ENCODE results near the gene RGS3. TPM values are rescaled to one million over a fixed set of nuclear protein-coding genes. Genes with fewer than 3 reads are reported as not detected.

Gene RGS3
- polyA plus RNA-seq, 3 donors: 41.4 to 49.8 (median 45.1) TPM

DNA sequence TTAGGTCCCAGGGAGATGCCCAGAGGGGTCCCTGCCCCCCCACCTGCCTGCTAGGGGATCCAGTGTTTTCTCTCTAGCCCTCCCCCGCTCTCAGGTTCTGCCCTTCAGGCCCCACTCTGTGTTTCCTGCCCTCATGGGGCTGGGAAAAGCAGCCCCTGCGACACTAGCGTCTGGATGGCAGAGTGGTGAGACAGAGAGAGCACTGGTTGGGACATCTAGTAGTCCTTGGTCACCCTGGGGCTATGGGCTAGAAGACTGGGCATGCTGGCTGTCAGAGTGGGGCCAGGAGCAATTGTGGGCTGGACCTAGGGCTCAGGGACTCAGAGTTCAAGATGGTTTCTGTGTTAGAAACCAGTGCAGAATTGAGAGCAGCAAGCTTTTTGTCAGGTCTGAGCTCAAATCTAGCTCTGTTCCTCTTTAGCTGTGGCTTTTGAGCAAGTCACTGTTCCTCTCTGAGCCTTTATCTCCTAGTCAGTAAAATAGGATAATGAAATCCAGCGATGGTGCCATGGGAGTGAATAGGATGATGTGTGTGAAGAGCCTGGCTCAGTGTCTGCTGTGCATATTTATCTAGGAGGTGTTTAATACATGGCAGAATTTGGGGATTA lies 39.0 kb downstream of the RGS3 start:
- no peak for DNase-seq (ENCODE audit: extremely low read depth in 1 of 11, low read depth in 9 of 11, low spot score in 4 of 11)

- no peak for DNase-seq (ENCODE audit: extremely low read depth in 1 of 11, low read depth in 9 of 11, low spot score in 4 of 11)
These were observed 39.6 kb downstream of the RGS3 start for GRCh38 chr9:113503131-113503541.

DNA sequence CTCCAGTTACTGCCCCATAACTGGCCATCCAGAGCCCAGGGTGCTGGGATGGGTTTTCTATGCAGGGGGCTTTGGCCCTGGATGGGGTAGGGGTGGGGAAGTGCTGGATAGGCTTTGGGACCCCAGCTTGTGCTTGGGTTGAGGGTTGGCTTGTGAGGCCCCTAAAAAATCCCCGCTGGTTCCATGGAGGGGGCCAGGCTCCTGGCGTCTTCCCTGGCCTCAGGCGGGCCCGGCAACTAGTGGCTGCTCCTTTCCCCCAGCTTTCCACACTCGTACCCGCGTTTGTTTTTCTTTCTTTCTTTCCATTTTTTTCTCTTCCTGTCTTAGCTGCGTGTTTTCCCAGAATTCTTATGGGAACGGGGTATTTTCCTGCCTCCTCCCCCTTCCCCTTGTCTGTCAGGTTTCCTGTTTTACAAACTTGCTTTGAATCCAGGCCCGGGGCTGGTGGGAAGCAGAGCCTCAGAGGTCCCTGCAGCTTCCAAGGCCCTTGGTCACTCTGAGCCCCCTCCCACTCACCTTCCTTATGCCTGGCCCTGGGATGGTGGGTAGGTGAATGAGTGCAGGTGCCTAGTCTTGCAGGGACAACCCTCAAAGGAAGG lies 40.2 kb downstream of the RGS3 start:
- DNase-seq (ENCODE audit: extremely low read depth in 1 of 11, low read depth in 9 of 11, low spot score in 4 of 11): no peak

DNA sequence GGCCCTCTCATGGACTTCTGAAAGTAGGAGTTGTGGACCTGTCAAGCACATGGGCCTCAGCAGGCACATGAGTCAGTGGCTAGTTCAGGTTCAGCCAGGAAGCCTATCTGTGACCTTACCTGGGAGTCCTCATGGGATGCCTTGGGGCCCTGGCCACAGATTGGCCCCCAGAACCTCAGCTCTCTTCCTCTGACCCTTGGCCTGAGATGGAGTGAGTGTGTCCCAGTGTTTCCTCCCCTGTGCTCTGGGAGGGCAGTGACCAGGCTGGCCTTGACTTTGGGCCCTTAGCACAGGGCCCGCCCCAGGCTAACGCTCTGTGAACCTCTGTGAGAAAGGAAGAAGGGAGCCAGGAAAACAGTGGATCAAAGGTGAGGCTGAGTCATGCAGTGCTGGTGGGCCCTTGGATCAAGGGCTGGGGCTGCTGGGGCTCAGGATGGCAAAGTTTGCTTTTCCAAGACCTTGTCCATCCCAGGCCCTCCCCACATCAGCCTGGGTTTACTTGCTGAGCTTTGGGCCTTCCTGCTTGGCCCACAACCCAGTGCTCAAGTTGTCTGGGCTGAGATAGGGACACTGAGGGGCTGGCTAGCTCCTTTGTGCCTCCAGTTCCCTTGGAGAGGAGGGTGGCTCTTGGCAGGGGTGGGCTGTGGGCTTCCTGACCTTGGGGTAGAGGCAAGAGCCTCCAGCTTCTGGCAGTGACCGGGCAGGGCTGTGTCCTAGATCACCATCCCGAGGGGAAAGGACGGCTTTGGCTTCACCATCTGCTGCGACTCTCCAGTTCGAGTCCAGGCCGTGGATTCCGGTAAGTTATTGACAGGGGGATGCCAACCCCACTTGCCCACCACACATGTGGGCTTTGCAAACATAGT lies 41.4 kb downstream of the RGS3 start:
- DNase-seq (ENCODE audit: extremely low read depth in 1 of 11, low read depth in 9 of 11, low spot score in 4 of 11): no peak

- DNase-seq (ENCODE audit: extremely low read depth in 1 of 11, low read depth in 9 of 11, low spot score in 4 of 11): no peak
These were observed 42.6 kb downstream of the RGS3 start for GRCh38 chr9:113506090-113506589.

GRCh38 chr9:113507256-113507655 lies 43.7 kb downstream of the RGS3 start:
- DNase-seq (ENCODE audit: extremely low read depth in 1 of 11, low read depth in 9 of 11, low spot score in 4 of 11): no peak

DNA sequence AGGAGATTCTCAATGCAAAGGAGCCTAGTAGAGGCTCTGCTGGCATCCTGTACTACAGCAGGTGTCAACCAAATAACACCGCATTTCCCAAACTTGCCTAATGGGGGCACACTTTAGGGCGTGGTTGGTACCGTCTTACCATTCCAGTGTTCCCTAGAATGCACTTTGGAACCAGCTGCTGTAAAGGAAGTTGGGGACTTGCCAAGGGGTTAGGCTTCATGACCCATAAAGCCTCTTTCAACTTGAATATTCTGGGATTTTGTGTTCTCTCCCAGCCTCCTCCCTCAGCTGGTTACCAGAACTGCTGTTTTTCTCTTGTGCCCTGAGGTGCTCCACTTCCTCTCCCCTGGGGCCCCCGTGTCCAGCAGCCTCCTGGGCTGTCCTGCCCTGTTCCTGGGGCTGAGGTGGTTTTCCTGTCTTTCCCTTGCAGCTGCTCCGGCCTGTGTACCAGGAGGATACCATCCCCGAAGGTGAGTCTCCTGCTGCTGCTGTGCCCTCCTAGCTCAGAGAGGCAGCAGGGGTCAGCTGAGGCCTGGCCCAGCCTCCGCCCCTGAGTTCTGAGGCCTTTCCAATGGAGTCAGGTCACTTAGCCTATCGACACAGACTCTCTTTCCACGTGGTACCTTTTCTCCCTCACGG lies 44.7 kb downstream of the RGS3 start:
- DNase-seq (ENCODE audit: extremely low read depth in 1 of 11, low read depth in 9 of 11, low spot score in 4 of 11): no peak

DNA sequence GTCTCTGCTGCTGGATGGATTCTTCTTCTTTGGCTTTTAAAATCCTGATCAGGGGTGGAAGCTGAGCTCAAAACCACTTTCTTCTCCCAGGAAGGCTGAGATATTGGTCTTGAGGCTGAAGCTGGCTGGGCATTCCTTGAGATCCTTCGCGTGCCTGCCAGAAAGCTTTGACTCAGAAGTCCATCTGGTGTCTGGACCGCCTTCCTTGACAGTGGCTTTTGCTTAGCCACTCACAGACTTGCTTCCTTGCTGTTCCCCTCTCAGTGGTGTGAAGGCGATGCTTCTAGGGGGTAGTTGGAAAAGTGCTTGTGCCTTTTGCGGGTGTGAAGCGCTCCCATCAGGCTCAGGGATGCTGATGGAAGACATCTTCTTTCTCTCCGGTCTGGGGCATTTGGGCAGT lies 45.9 kb downstream of the RGS3 start:
- no peak for DNase-seq (ENCODE audit: extremely low read depth in 1 of 11, low read depth in 9 of 11, low spot score in 4 of 11)

DNA sequence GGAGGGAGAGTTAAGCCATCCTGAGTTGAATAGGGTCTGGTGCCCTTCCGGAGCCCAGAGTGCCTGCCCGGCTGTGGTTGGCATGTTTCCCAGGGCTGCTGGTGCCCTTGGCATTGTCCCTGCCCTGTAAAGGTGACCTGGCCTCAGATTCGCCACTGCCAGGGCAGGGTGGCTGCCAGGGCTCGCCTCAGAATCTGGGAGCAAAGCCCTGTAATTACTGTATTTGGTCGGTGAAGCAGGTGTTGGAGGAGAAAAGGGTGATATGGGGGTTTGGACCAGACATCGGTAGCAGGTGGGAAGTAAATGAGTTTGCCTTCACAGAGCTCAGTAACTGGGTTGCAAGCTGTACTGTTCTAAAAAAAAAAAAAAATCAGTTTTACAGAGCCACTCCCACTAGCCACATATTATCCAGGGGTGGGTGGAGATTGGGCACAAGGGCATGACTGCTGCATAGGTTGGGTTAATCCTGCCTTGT lies 47.6 kb downstream of the RGS3 start:
- DNase-seq (ENCODE audit: extremely low read depth in 1 of 11, low read depth in 9 of 11, low spot score in 4 of 11): no peak

DNA sequence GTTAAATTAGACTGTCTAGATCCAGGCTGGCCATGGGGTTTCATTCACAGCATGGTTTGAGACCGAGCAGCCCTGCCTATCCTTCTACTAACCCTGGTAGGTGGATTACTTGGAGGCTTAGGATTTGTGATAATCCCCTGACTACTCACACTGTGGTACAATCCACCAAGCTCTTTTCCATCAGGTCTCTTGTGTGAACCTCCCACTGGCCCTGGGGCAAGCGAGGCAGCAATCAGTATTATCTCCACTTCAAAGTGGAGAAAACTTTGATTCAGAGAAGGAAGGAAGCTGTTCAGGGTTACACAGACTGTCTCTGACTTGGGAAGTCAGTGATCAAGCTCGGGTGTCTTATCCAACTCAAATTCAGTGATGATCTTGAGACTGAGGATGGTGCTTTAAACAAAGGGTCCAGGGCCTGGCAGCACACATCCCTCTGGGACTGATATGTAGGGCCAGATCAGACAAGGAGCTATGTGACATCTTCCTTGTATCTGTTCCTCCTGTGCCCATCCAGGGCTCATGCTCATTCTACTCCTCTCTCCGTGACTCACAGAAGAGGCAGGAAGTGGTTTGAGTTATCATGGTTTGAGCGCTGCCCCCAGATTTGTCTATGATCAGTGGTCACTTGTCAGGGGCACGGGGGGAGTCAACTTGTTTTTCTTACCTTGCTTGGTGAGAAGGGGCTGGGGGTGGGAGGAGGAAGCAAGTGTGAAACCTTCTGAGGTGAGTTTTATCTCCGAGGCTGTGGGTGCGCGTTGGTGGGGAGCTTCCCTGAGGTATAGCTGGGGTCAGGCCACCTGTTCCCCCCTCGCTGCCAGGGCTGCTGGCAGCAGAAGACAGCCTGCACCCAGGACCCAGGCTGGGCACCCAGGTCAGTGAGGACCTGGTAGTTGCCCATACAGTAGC lies 48.6 kb downstream of the RGS3 start:
- DNase-seq (ENCODE audit: extremely low read depth in 1 of 11, low read depth in 9 of 11, low spot score in 4 of 11): no peak

DNA sequence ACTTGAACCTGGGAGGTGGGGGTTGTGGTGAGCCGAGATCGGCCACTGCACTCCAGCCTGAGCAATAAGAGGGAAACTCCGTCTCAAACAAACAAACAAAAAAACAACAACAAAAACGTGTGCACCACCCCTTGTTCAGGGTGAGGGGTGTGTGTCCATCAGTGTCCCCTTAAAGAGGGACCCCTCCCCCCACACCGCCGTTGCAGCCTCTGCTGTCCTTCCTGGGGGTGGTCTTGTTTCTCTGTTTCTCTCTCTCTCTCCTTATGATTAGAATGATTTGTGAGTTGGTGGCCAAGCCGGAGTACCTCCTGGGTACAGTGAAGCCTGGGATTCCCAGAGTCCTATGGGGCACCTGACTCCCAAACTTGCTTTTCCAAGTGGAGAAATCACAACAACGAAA lies 49.6 kb downstream of the RGS3 start:
- no peak for DNase-seq (ENCODE audit: extremely low read depth in 1 of 11, low read depth in 9 of 11, low spot score in 4 of 11)

- no peak for DNase-seq (ENCODE audit: extremely low read depth in 1 of 11, low read depth in 9 of 11, low spot score in 4 of 11)
These were observed 50.0 kb downstream of the RGS3 start for GRCh38 chr9:113513536-113513935.

DNA sequence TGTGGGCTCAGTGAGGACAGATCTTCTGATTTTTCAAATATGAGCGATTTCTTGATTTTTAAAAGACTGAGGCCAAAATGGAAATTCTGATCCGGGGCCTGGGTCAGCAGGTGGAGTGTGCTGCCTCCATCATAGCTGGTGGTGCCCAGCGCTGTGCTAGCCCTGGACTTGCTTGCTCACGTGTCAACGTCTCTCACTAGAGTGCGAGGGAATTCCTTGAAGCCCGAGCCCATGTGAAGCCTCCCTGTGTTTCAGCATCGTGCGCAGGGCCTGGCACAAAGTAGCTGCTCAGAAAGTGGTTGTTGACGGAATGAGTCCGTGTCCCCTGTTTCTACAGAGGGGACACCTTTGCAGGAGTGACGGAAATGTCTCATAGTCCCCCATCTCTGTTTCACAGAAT lies 50.5 kb downstream of the RGS3 start:
- no peak for DNase-seq (ENCODE audit: extremely low read depth in 1 of 11, low read depth in 9 of 11, low spot score in 4 of 11)

DNA sequence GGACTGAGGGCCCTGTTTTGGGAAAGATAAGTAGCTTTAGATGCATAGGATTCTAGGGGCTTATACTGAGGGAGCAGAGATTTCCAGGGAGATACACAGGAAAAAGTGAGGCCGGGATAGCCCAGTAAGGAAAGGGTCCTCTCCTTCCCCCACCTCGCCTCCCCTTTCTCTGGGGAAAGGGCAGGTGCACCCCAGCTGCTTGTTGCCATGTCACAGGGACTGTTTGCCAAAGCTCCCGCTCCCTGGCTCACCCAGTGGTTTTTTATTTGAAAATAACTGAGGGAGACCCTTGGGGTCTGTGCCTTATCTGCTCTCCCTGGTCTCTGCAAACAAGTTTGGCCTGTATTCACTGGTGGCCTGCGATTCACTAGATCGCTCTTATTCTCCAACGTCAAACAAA lies 51.2 kb downstream of the RGS3 start:
- DNase-seq (ENCODE audit: extremely low read depth in 1 of 11, low read depth in 9 of 11, low spot score in 4 of 11): no peak

DNA sequence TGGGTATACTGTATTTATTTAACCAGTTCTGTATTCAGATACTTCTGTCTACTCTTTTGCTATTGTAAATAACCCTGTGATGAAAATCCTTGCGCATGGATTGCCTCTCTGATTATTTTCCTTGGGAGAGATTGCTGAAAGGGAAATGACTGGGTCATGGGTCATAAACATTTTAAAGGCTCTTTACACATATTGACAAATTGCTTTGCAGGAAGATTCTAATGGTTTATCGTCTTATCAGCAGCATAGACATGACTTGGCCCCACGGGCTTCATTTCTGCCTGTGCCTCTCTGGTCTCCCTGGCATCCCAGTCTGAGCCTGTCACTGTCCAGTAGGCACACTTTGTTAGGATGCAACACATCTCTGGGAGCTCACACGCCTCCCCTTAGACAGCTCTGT lies 52.3 kb downstream of the RGS3 start:
- no peak for DNase-seq (ENCODE audit: extremely low read depth in 1 of 11, low read depth in 9 of 11, low spot score in 4 of 11)

- no peak for DNase-seq (ENCODE audit: extremely low read depth in 1 of 11, low read depth in 9 of 11, low spot score in 4 of 11)
These were observed 53.5 kb downstream of the RGS3 start for GRCh38 chr9:113516840-113517577.

DNA sequence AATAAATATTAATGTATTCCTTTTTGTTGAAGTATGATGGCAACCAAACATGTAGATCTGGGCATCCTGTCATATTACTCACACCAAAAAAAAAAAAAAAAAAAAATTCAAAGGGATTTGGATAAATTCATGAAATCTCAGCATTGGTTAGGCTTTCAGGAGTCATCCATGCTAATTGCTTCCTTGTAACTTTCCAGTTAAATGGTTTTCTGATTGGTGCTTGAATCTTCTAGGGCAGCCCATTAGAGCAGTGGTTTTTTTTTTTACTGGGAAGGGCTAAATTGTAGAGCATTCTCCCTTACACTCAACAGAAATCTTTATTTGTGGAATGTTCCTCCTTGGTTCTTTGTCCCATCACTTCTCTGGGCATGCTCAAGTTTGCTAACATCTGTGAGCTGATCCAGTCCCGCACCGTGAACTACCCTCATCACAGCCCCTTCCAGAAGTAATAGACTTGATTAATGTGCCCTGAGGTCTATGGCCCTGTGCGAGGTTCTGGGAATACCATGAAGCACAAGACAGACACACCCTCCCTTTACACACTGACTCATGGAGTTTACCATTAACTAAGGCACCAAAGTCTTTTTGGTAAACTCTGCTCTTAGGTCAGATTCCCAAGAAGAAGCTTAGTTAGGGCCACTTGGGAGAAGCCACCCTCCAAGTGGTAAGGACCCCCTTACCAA lies 56.0 kb downstream of the RGS3 start:
- DNase-seq (ENCODE audit: extremely low read depth in 1 of 11, low read depth in 9 of 11, low spot score in 4 of 11): no peak
